ENCODE results near the gene PDCD6IP.
A peak's percentile ranks its signal among the peaks of the same experiment; 100 is the strongest.
"Not testable (repeated sequence)": the region's sequence is repeated elsewhere in the genome, so short reads cannot be mapped to it uniquely, and the experiment has no call there.

PDCD6IP gene

GRCh38 chr3:33798418-33799201 lies at the start of gene PDCD6IP:
Gene PDCD6IP (plus strand): TSS chr3:33798630. CDS start chr3:33798729, 99 bp downstream.
- H3K27me3 ChIP-seq (replicated peaks; ENCODE audit: control insufficient read depth, insufficient read depth, low read length): no peaks in the 10 kb centered on the region
- peaks cover 39% of the 10 kb centered on the region for H3K4me1 ChIP-seq (ENCODE audit: control insufficient read depth, insufficient read depth, low read length)
- H3K4me3 ChIP-seq (ENCODE audit: low read length): peak within 1 kb of the TSS; percentile 96
- no peaks in the 10 kb centered on the region for H3K9me3 ChIP-seq (ENCODE audit: control insufficient read depth, low read length)
- peak within 1 kb of the TSS; percentile 98 for H3K9ac ChIP-seq (ENCODE audit: low read length)
- H3K36me3 ChIP-seq (ENCODE audit: control insufficient read depth, insufficient read depth, low read length, severe bottlenecking): peaks cover 10% of the 10 kb centered on the region
- peak; percentile 95 for DNase-seq (ENCODE audit: low read depth)

GRCh38 chr3:33749546-33750210 lies 48.8 kb upstream of the PDCD6IP start:
- Histone ChIP-seq H3K4me3 (ENCODE audit: low read length) (no peak overlapping the region), H3K9ac (ENCODE audit: low read length) (no peak overlapping the region), H3K4me1 (ENCODE audit: control insufficient read depth, insufficient read depth, low read length) (peaks cover 17% of the 10 kb centered on the region), H3K36me3 (ENCODE audit: control insufficient read depth, insufficient read depth, low read length, severe bottlenecking) (no peaks in the 10 kb centered on the region), H3K27me3 (replicated peaks; ENCODE audit: control insufficient read depth, insufficient read depth, low read length) (no peaks in the 10 kb centered on the region), H3K9me3 (ENCODE audit: control insufficient read depth, low read length) (peaks cover 6% of the 10 kb centered on the region)
- peak; percentile 67 for DNase-seq (ENCODE audit: low read depth)

- Histone ChIP-seq H3K9me3 (ENCODE audit: control insufficient read depth, low read length) (peaks cover 11% of the 10 kb centered on the region), H3K9ac (ENCODE audit: low read length) (no peak overlapping the region), H3K4me3 (ENCODE audit: low read length) (no peak overlapping the region), H3K27me3 (replicated peaks; ENCODE audit: control insufficient read depth, insufficient read depth, low read length) (no peaks in the 10 kb centered on the region), H3K4me1 (ENCODE audit: control insufficient read depth, insufficient read depth, low read length) (peaks cover 17% of the 10 kb centered on the region), H3K36me3 (ENCODE audit: control insufficient read depth, insufficient read depth, low read length, severe bottlenecking) (no peaks in the 10 kb centered on the region)
- DNase-seq (ENCODE audit: low read depth): no peak
Measured at GRCh38 chr3:33750211-33750548, 48.2 kb upstream of the PDCD6IP start.

GRCh38 chr3:33751336-33751735 lies 47.1 kb upstream of the PDCD6IP start:
- no peaks in the 10 kb centered on the region for H3K36me3 ChIP-seq (ENCODE audit: control insufficient read depth, insufficient read depth, low read length, severe bottlenecking)
- H3K4me1 ChIP-seq (ENCODE audit: control insufficient read depth, insufficient read depth, low read length): peaks cover 17% of the 10 kb centered on the region
- H3K9ac ChIP-seq (ENCODE audit: low read length): no peak overlapping the region
- H3K4me3 ChIP-seq (ENCODE audit: low read length): no peak overlapping the region
- H3K9me3 ChIP-seq (ENCODE audit: control insufficient read depth, low read length): peaks cover 12% of the 10 kb centered on the region
- peak; percentile 41 for DNase-seq (ENCODE audit: low read depth)
- no peaks in the 10 kb centered on the region for H3K27me3 ChIP-seq (replicated peaks; ENCODE audit: control insufficient read depth, insufficient read depth, low read length)

GRCh38 chr3:33754391-33754790 lies 44.0 kb upstream of the PDCD6IP start:
- Histone ChIP-seq H3K9me3 (ENCODE audit: control insufficient read depth, low read length) (peaks cover 12% of the 10 kb centered on the region), H3K4me1 (ENCODE audit: control insufficient read depth, insufficient read depth, low read length) (peaks cover 10% of the 10 kb centered on the region)
- not testable (repeated sequence) for H3K9ac ChIP-seq (ENCODE audit: low read length); DNase-seq (ENCODE audit: low read depth); H3K4me3 ChIP-seq (ENCODE audit: low read length); H3K36me3 ChIP-seq (ENCODE audit: control insufficient read depth, insufficient read depth, low read length, severe bottlenecking); H3K27me3 ChIP-seq (replicated peaks; ENCODE audit: control insufficient read depth, insufficient read depth, low read length)

GRCh38 chr3:33758281-33758680 lies 40.1 kb upstream of the PDCD6IP start:
- Histone ChIP-seq H3K4me1 (ENCODE audit: control insufficient read depth, insufficient read depth, low read length) (no peaks in the 10 kb centered on the region), H3K9me3 (ENCODE audit: control insufficient read depth, low read length) (peaks cover 12% of the 10 kb centered on the region), H3K4me3 (ENCODE audit: low read length) (no peak overlapping the region), H3K9ac (ENCODE audit: low read length) (no peak overlapping the region), H3K27me3 (replicated peaks; ENCODE audit: control insufficient read depth, insufficient read depth, low read length) (no peaks in the 10 kb centered on the region), H3K36me3 (ENCODE audit: control insufficient read depth, insufficient read depth, low read length, severe bottlenecking) (no peaks in the 10 kb centered on the region)
- no peak for DNase-seq (ENCODE audit: low read depth)

- no peak for DNase-seq (ENCODE audit: low read depth)
- Histone ChIP-seq H3K36me3 (ENCODE audit: control insufficient read depth, insufficient read depth, low read length, severe bottlenecking) (no peaks in the 10 kb centered on the region), H3K9ac (ENCODE audit: low read length) (no peak overlapping the region), H3K4me1 (ENCODE audit: control insufficient read depth, insufficient read depth, low read length) (no peaks in the 10 kb centered on the region), H3K9me3 (ENCODE audit: control insufficient read depth, low read length) (peaks cover 12% of the 10 kb centered on the region), H3K4me3 (ENCODE audit: low read length) (no peak overlapping the region), H3K27me3 (replicated peaks; ENCODE audit: control insufficient read depth, insufficient read depth, low read length) (no peaks in the 10 kb centered on the region)
Measured at GRCh38 chr3:33758864-33759263, 39.6 kb upstream of the PDCD6IP start.

- no peak overlapping the region for H3K9ac ChIP-seq (ENCODE audit: low read length)
- H3K4me1 ChIP-seq (ENCODE audit: control insufficient read depth, insufficient read depth, low read length): peaks cover 6% of the 10 kb centered on the region
- H3K4me3 ChIP-seq (ENCODE audit: low read length): no peak overlapping the region
- H3K36me3 ChIP-seq (ENCODE audit: control insufficient read depth, insufficient read depth, low read length, severe bottlenecking): no peaks in the 10 kb centered on the region
- no peaks in the 10 kb centered on the region for H3K9me3 ChIP-seq (ENCODE audit: control insufficient read depth, low read length)
- no peak for DNase-seq (ENCODE audit: low read depth)
- no peaks in the 10 kb centered on the region for H3K27me3 ChIP-seq (replicated peaks; ENCODE audit: control insufficient read depth, insufficient read depth, low read length)
Measured at GRCh38 chr3:33768578-33769330, 29.7 kb upstream of the PDCD6IP start.

GRCh38 chr3:33773637-33774036 lies 24.8 kb upstream of the PDCD6IP start:
- DNase-seq (ENCODE audit: low read depth): peak; percentile 27
- H3K4me1 ChIP-seq (ENCODE audit: control insufficient read depth, insufficient read depth, low read length): peaks cover 6% of the 10 kb centered on the region
- H3K9me3 ChIP-seq (ENCODE audit: control insufficient read depth, low read length): no peaks in the 10 kb centered on the region
- H3K36me3 ChIP-seq (ENCODE audit: control insufficient read depth, insufficient read depth, low read length, severe bottlenecking): no peaks in the 10 kb centered on the region
- H3K9ac ChIP-seq (ENCODE audit: low read length): no peak overlapping the region
- H3K4me3 ChIP-seq (ENCODE audit: low read length): no peak overlapping the region
- H3K27me3 ChIP-seq (replicated peaks; ENCODE audit: control insufficient read depth, insufficient read depth, low read length): no peaks in the 10 kb centered on the region

- Histone ChIP-seq H3K9ac (ENCODE audit: low read length) (no peak overlapping the region), H3K9me3 (ENCODE audit: control insufficient read depth, low read length) (no peaks in the 10 kb centered on the region), H3K27me3 (replicated peaks; ENCODE audit: control insufficient read depth, insufficient read depth, low read length) (no peaks in the 10 kb centered on the region), H3K36me3 (ENCODE audit: control insufficient read depth, insufficient read depth, low read length, severe bottlenecking) (no peaks in the 10 kb centered on the region), H3K4me3 (ENCODE audit: low read length) (no peak overlapping the region), H3K4me1 (ENCODE audit: control insufficient read depth, insufficient read depth, low read length) (peaks cover 6% of the 10 kb centered on the region)
- DNase-seq (ENCODE audit: low read depth): peak; percentile 41
Measured at GRCh38 chr3:33775363-33775762, 23.1 kb upstream of the PDCD6IP start.

GRCh38 chr3:33777996-33778395 lies 20.4 kb upstream of the PDCD6IP start:
- Histone ChIP-seq H3K4me1 (ENCODE audit: control insufficient read depth, insufficient read depth, low read length) (peaks cover 6% of the 10 kb centered on the region), H3K27me3 (replicated peaks; ENCODE audit: control insufficient read depth, insufficient read depth, low read length) (no peaks in the 10 kb centered on the region), H3K9ac (ENCODE audit: low read length) (no peak overlapping the region), H3K4me3 (ENCODE audit: low read length) (no peak overlapping the region), H3K36me3 (ENCODE audit: control insufficient read depth, insufficient read depth, low read length, severe bottlenecking) (no peaks in the 10 kb centered on the region), H3K9me3 (ENCODE audit: control insufficient read depth, low read length) (no peaks in the 10 kb centered on the region)
- no peak for DNase-seq (ENCODE audit: low read depth)
